Measurements from ENCODE around the gene SPSB3. TPM values are rescaled to one million over a fixed set of nuclear protein-coding genes. Genes with fewer than 3 reads are reported as not detected.
A peak's percentile ranks its signal among the peaks of the same experiment; 100 is the strongest.

SPSB3 gene
- total and polyA plus RNA-seq, 9 of the 15 experiments (the other 6 are each of a cell fraction or from before 2014, with no cell fraction given): 0.39 to 37.4 (median 7.1) TPM

DNA sequence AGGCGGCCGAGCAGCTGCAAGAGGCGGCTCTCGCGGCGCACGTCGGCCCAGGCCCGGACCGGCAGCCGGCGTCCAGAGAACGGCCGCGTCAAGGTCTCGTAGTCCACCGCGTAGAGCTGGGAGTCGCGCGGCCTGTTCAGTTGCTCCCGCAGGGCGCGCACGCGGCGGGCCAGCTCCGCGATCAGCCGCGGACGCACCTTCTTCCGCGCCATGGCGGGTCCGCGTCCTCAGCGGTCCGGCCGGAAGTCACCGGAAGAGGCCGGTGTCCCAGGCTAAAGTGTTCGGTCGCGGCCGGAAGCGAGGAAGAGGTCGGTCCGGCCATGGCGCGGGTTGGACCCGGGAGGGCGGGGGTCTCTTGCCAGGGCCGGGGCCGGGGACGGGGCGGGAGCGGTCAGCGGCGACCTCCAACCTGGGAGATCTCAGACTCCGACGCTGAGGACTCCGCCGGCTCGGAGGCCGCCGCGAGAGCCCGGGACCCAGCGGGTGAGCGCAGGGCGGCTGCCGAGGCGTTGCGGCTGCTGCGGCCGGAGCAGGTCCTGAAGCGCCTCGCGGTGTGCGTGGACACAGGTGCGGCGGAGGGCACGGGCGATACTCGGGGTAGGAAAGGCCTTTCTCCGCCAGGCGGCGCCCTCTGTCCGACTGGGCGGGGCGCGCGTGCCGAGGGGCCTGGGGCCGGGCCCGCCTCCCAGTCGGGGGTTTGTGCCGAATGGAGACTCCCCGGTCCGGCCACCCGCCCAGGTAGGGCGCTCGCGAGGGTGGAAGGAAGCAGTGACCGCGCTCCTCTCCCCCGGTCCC is 9.3 kb downstream of the SPSB3 start, which contains the start of gene MRPS34 (continued):
- TF ChIP-seq, protein P1, sequence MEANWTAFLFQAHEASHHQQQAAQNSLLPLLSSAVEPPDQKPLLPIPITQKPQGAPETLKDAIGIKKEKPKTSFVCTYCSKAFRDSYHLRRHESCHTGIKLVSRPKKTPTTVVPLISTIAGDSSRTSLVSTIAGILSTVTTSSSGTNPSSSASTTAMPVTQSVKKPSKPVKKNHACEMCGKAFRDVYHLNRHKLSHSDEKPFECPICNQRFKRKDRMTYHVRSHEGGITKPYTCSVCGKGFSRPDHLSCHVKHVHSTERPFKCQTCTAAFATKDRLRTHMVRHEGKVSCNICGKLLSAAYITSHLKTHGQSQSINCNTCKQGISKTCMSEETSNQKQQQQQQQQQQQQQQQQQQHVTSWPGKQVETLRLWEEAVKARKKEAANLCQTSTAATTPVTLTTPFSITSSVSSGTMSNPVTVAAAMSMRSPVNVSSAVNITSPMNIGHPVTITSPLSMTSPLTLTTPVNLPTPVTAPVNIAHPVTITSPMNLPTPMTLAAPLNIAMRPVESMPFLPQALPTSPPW (CRISPR knock-in tag; IDR thresholded peaks at IDR 0.05): peak; percentile 61
- TF ChIP-seq TAF7 (tag; IDR thresholded peaks at IDR 0.05) (peak; percentile 82), KLF6 (CRISPR knock-in tag; IDR thresholded peaks at IDR 0.05; ENCODE audit: borderline replicate concordance) (0 out of 2 replicates have a peak, but pooled peaks have one; percentile 42), HCFC1 (IDR thresholded peaks at IDR 0.05; ENCODE audit: low read depth, low read length) (peak; percentile 82), EHMT2 (IDR thresholded peaks at IDR 0.05) (no peak), SMAD2 (IDR thresholded peaks at IDR 0.05; ENCODE audit: low read depth, low read length) (no peak), TOE1 (IDR thresholded peaks at IDR 0.05; ENCODE audit: borderline replicate concordance) (peak; percentile 61), TOE1 (CRISPR knock-in tag; IDR thresholded peaks at IDR 0.05; ENCODE audit: borderline replicate concordance, low read depth) (no peak), NR2C2 (CRISPR knock-in tag; IDR thresholded peaks at IDR 0.05) (peak; percentile 80), NR2C2 (tag; IDR thresholded peaks at IDR 0.05) (peak; percentile 79), SP2 (IDR thresholded peaks at IDR 0.05; ENCODE audit: extremely low read depth, low read depth, low read length, poor library complexity, severe bottlenecking) (no peak), ZBTB1 (CRISPR knock-in tag; IDR thresholded peaks at IDR 0.05; ENCODE audit: borderline replicate concordance, low read depth) (peak; percentile 96), GTF2E2 (tag; IDR thresholded peaks at IDR 0.05) (peak; percentile 69; the same call in 1 of the 2 replicates), BHLHE40 (IDR thresholded peaks at IDR 0.05; ENCODE audit: low read length) (peak; percentile 92)
- TF ChIP-seq, protein P2, sequence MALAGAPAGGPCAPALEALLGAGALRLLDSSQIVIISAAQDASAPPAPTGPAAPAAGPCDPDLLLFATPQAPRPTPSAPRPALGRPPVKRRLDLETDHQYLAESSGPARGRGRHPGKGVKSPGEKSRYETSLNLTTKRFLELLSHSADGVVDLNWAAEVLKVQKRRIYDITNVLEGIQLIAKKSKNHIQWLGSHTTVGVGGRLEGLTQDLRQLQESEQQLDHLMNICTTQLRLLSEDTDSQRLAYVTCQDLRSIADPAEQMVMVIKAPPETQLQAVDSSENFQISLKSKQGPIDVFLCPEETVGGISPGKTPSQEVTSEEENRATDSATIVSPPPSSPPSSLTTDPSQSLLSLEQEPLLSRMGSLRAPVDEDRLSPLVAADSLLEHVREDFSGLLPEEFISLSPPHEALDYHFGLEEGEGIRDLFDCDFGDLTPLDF (CRISPR knock-in tag; IDR thresholded peaks at IDR 0.05): peak; percentile 86; the same call in 1 of the 2 replicates
- TF ChIP-seq, protein P3, sequence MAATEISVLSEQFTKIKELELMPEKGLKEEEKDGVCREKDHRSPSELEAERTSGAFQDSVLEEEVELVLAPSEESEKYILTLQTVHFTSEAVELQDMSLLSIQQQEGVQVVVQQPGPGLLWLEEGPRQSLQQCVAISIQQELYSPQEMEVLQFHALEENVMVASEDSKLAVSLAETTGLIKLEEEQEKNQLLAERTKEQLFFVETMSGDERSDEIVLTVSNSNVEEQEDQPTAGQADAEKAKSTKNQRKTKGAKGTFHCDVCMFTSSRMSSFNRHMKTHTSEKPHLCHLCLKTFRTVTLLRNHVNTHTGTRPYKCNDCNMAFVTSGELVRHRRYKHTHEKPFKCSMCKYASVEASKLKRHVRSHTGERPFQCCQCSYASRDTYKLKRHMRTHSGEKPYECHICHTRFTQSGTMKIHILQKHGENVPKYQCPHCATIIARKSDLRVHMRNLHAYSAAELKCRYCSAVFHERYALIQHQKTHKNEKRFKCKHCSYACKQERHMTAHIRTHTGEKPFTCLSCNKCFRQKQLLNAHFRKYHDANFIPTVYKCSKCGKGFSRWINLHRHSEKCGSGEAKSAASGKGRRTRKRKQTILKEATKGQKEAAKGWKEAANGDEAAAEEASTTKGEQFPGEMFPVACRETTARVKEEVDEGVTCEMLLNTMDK (IDR thresholded peaks at IDR 0.05; ENCODE audit: borderline replicate concordance, insufficient read depth, low read depth, low read length, poor library complexity, severe bottlenecking): peak; percentile 83
- TF ChIP-seq, protein P4, sequence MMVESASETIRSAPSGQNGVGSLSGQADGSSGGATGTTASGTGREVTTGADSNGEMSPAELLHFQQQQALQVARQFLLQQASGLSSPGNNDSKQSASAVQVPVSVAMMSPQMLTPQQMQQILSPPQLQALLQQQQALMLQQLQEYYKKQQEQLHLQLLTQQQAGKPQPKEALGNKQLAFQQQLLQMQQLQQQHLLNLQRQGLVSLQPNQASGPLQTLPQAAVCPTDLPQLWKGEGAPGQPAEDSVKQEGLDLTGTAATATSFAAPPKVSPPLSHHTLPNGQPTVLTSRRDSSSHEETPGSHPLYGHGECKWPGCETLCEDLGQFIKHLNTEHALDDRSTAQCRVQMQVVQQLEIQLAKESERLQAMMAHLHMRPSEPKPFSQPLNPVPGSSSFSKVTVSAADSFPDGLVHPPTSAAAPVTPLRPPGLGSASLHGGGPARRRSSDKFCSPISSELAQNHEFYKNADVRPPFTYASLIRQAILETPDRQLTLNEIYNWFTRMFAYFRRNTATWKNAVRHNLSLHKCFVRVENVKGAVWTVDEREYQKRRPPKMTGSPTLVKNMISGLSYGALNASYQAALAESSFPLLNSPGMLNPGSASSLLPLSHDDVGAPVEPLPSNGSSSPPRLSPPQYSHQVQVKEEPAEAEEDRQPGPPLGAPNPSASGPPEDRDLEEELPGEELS (CRISPR knock-in tag; IDR thresholded peaks at IDR 0.05; ENCODE audit: borderline replicate concordance): no peak
- TF ChIP-seq, protein P5, sequence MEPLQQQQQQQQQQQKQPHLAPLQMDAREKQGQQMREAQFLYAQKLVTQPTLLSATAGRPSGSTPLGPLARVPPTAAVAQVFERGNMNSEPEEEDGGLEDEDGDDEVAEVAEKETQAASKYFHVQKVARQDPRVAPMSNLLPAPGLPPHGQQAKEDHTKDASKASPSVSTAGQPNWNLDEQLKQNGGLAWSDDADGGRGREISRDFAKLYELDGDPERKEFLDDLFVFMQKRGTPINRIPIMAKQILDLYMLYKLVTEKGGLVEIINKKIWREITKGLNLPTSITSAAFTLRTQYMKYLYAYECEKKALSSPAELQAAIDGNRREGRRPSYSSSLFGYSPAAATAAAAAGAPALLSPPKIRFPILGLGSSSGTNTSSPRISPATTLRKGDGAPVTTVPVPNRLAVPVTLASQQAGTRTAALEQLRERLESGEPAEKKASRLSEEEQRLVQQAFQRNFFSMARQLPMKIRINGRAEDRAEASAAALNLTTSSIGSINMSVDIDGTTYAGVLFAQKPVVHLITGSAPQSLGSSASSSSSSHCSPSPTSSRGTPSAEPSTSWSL (CRISPR knock-in tag; IDR thresholded peaks at IDR 0.05; ENCODE audit: borderline replicate concordance): 0 out of 2 replicates have a peak, but pooled peaks have one; percentile 63

Data from K562 (cell line).